ENCODE results near the gene NEMP1.

DNA sequence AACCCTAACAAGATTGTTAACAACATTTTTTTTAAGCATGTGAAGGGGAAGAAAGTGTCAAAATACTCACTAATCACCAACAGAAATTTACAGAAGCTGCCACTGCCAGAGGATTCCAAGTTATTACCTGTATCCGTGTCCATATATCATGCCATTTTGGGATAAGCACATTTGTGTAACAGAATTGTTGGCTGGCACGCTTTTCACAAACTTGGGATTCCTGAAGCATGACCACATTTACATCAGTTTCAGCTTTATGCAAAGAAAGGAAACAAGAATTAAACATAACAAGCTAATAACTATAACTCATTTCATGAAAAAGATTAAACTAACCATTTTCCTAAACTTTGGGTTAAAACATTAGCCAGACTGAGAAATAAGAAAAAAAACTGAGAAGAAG, 5.9 kb downstream of the NEMP1 start:
- TF ChIP-seq CTCF (conservative IDR thresholded peaks at IDR 0.05 in 1 of 2, IDR thresholded peaks at IDR 0.05 in 1 of 2; ENCODE audit: extremely low read depth in 1 of 2, insufficient read depth in 1 of 2, low read depth in 1 of 2, low read length in 2 of 2), result no peak
- no peak for TF ChIP-seq EZH2 (IDR thresholded peaks at IDR 0.05; ENCODE audit: borderline replicate concordance, low read length)

Measured in mammary epithelial cell (primary cell).